HepG2 (cell line): Measurements from ENCODE around the gene RRP36.

Source experiments
- ATF7 ChIP-seq, 2 experiments: fragments of 450-650 bp in 1 of 2; sonication (generic) in 1 of 2; formaldehyde crosslinking in 1 of 2; IDR thresholded peaks; 2 replicates each; pipeline versions ENCODE4 v1.4.0 to v1.6.1; 2016 to 2020; ENCODE audit warnings: antibody characterized with exemption in 1 of 2, mild to moderate bottlenecking in 1 of 2, missing genetic modification reagents in 1 of 2
- BHLHE40 ChIP-seq: IDR thresholded peaks from 2 replicates; pipeline ENCODE4 v1.6.1; 2011; ENCODE audit warnings: low read length, improper control_type of control experiment
- EP300 ChIP-seq, 3 experiments: sonication (generic) in 1 of 3; formaldehyde crosslinking in 1 of 3; IDR thresholded peaks; 2 replicates each; pipeline versions ENCODE4 v1.5.1 to v1.6.1; 2011 to 2020; ENCODE audit warnings: low read depth in 2 of 3, low read length in 2 of 3, borderline replicate concordance in 1 of 3, improper control_type of control experiment in 1 of 3, mild to moderate bottlenecking in 1 of 3, missing genetic modification reagents in 1 of 3, moderate library complexity in 1 of 3
- FOXA3 ChIP-seq: IDR thresholded peaks from 2 replicates; pipeline ENCODE4 v1.6.1; 2016; ENCODE audit warnings: missing genetic modification reagents, missing compliant biosample characterization
- POLR2A ChIP-seq, 2 experiments: IDR thresholded peaks; 2 replicates each; pipeline ENCODE4 v1.6.1; 2011; ENCODE audit warnings: low read depth in 2 of 2, low read length in 2 of 2, mild to moderate bottlenecking in 1 of 2, moderate library complexity in 1 of 2; ENCODE audit not compliant: insufficient read depth in 1 of 2
- POLR2AphosphoS5 ChIP-seq: IDR thresholded peaks from 2 replicates; pipeline ENCODE4 v1.6.1; 2012; ENCODE audit warnings: low read depth, low read length
- TP53 ChIP-seq: sonication (generic); formaldehyde crosslinking; conservative IDR thresholded peaks from 2 replicates; pipeline ENCODE4 v1.4.0; 2020; ENCODE audit warnings: missing genetic modification reagents
- ZBTB1 ChIP-seq: sonication (generic); formaldehyde crosslinking; IDR thresholded peaks from 2 replicates; pipeline ENCODE4 v1.4.0; 2020; ENCODE audit warnings: missing genetic modification reagents, borderline replicate concordance
- ZFP37 ChIP-seq: sonication (generic); formaldehyde crosslinking; IDR thresholded peaks from 2 replicates; pipeline ENCODE4 v1.4.0; 2020; ENCODE audit warnings: missing genetic modification reagents, borderline replicate concordance
- ZNF574 ChIP-seq: sonication (generic); formaldehyde crosslinking; IDR thresholded peaks from 2 replicates; pipeline ENCODE4 v1.4.0; 2020; ENCODE audit warnings: missing genetic modification reagents
- TF ChIP-seq, protein P1 (sequence below): sonication (generic); formaldehyde crosslinking; IDR thresholded peaks from 2 replicates; pipeline ENCODE4 v1.5.0; 2020; ENCODE audit warnings: mild to moderate bottlenecking, missing genetic modification reagents, moderate library complexity

DNA sequence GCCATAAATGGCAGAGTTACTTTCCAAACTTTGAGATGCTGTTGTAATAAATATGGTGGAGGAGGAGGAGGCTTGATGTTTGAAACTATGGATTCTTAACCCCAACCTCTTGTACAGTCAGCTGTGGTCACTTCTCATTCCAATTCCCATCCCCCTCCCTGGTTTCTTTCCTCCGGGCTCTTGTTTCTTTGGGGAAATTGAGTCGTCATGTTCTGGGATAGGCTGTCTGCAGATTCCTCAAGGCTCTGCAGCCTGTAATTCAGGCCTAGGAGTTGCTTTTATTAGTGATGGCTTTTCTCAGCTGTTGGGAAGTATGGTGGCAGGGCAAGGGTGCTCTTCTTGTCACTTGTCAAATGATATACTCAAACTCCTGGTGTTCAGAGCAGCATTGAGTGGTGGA lies 57.3 kb downstream of the RRP36 start:
- TF ChIP-seq TP53 (no peak), ATF7 (IDR thresholded peaks at IDR 0.05) (no peak), ATF7 (CRISPR knock-in tag; IDR thresholded peaks at IDR 0.05) (no peak), EP300 (IDR thresholded peaks at IDR 0.05; ENCODE audit: low read depth in 2 of 2, low read length in 2 of 2) (no peak), EP300 (CRISPR knock-in tag; IDR thresholded peaks at IDR 0.05; ENCODE audit: borderline replicate concordance) (no peak), ZBTB1 (CRISPR knock-in tag) (no peak), POLR2AphosphoS5 (no peak), BHLHE40 (no peak), ZFP37 (CRISPR knock-in tag) (no peak), ZNF574 (CRISPR knock-in tag) (no peak), FOXA3 (CRISPR knock-in tag) (no peak), POLR2A (IDR thresholded peaks at IDR 0.05; ENCODE audit: insufficient read depth in 1 of 2, low read depth in 2 of 2, low read length in 2 of 2) (no peak)
- TF ChIP-seq, protein P1, sequence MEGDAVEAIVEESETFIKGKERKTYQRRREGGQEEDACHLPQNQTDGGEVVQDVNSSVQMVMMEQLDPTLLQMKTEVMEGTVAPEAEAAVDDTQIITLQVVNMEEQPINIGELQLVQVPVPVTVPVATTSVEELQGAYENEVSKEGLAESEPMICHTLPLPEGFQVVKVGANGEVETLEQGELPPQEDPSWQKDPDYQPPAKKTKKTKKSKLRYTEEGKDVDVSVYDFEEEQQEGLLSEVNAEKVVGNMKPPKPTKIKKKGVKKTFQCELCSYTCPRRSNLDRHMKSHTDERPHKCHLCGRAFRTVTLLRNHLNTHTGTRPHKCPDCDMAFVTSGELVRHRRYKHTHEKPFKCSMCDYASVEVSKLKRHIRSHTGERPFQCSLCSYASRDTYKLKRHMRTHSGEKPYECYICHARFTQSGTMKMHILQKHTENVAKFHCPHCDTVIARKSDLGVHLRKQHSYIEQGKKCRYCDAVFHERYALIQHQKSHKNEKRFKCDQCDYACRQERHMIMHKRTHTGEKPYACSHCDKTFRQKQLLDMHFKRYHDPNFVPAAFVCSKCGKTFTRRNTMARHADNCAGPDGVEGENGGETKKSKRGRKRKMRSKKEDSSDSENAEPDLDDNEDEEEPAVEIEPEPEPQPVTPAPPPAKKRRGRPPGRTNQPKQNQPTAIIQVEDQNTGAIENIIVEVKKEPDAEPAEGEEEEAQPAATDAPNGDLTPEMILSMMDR (CRISPR knock-in tag), result no peak
